Mesenchymal stem cell (in vitro differentiated cells and primary cell): ENCODE measurements around the gene IFT74.

Source experiments
- DNase-seq: peaks from one replicate; pipeline ENCODE4 v3.0.0-alpha.2; 2013
- H2AFZ ChIP-seq: one replicate; pipeline ENCODE4 v1.6.1; 2013; ENCODE audit warnings: low read depth, mild to moderate bottlenecking, control low read depth, inconsistent platforms, low read length, moderate library complexity
- H2AK5ac ChIP-seq: 2 replicates; pipeline ENCODE4 v1.6.1; 2013; ENCODE audit warnings: low read length, moderate library complexity, mild to moderate bottlenecking, inconsistent platforms; ENCODE audit not compliant: severe bottlenecking
- H2BK120ac ChIP-seq: one replicate; pipeline ENCODE4 v1.6.1; 2013; ENCODE audit warnings: low read depth, mild to moderate bottlenecking, inconsistent platforms, low read length, moderate library complexity
- H2BK12ac ChIP-seq, 2 experiments: one replicate each; pipeline ENCODE4 v1.6.1; 2013; ENCODE audit warnings: inconsistent platforms in 2 of 2, low read length in 2 of 2, mild to moderate bottlenecking in 2 of 2, moderate library complexity in 2 of 2, control low read depth in 1 of 2
- H2BK15ac ChIP-seq: one replicate; pipeline ENCODE4 v1.6.1; 2013; ENCODE audit warnings: mild to moderate bottlenecking, low read depth, inconsistent platforms; ENCODE audit not compliant: poor library complexity, severe bottlenecking
- H2BK5ac ChIP-seq: 2 replicates; pipeline ENCODE4 v1.6.1; 2013; ENCODE audit warnings: low read depth, mild to moderate bottlenecking, low read length, control low read depth, inconsistent platforms; ENCODE audit not compliant: poor library complexity, severe bottlenecking
- H3K14ac ChIP-seq, 2 experiments: one replicate each; pipeline ENCODE4 v1.6.1; 2013; ENCODE audit warnings: inconsistent platforms in 2 of 2, low read length in 2 of 2, control low read depth in 1 of 2, mild to moderate bottlenecking in 1 of 2, moderate library complexity in 1 of 2
- H3K18ac ChIP-seq, 2 experiments: one replicate each; pipeline ENCODE4 v1.6.1; 2013; ENCODE audit warnings: inconsistent platforms in 2 of 2, low read length in 2 of 2, control low read depth in 1 of 2, low read depth in 1 of 2, mild to moderate bottlenecking in 1 of 2
- H3K23ac ChIP-seq, 2 experiments: one replicate each; pipeline ENCODE4 v1.6.1; 2013; ENCODE audit warnings: inconsistent platforms in 2 of 2, low read length in 2 of 2, mild to moderate bottlenecking in 2 of 2, moderate library complexity in 2 of 2, control low read depth in 1 of 2
- H3K27ac ChIP-seq: 2 replicates; pipeline ENCODE4 v1.5.1; 2013; ENCODE audit warnings: mild to moderate bottlenecking, moderate library complexity, low read length, control low read depth, inconsistent platforms; ENCODE audit not compliant: poor library complexity, severe bottlenecking
- H3K27me3 ChIP-seq, 2 experiments: 2 replicates each; pipeline versions ENCODE4 v1.6.1 to v1.7.0; 2013; ENCODE audit warnings: low read length in 2 of 2, mild to moderate bottlenecking in 2 of 2, moderate library complexity in 2 of 2, control low read depth in 1 of 2, inconsistent platforms in 1 of 2; ENCODE audit not compliant: control insufficient read depth in 1 of 2, insufficient read depth in 1 of 2
- H3K36me3 ChIP-seq, 2 experiments: 2 replicates each; pipeline versions ENCODE4 v1.6.1 to v1.7.0; 2013; ENCODE audit warnings: low read length in 2 of 2, control low read depth in 1 of 2, inconsistent platforms in 1 of 2, low read depth in 1 of 2, mild to moderate bottlenecking in 1 of 2; ENCODE audit not compliant: insufficient read depth in 2 of 2, control insufficient read depth in 1 of 2
- H3K4ac ChIP-seq, 2 experiments: one replicate each; pipeline ENCODE4 v1.6.1; 2013; ENCODE audit warnings: inconsistent platforms in 2 of 2, low read length in 2 of 2, mild to moderate bottlenecking in 2 of 2, moderate library complexity in 2 of 2, control low read depth in 1 of 2, low read depth in 1 of 2
- H3K4me1 ChIP-seq: 2 replicates; pipeline ENCODE4 v1.6.1; 2013; ENCODE audit warnings: low read depth, low read length, control low read depth; ENCODE audit not compliant: control insufficient read depth, insufficient read depth
- H3K4me2 ChIP-seq: 2 replicates; pipeline ENCODE4 v1.6.1; 2013; ENCODE audit warnings: low read length, mild to moderate bottlenecking, inconsistent platforms; ENCODE audit not compliant: poor library complexity, severe bottlenecking
- H3K4me3 ChIP-seq, 2 experiments: 2 replicates each; pipeline versions ENCODE4 v1.5.1 to v1.7.0; 2013; ENCODE audit warnings: low read length in 2 of 2, mild to moderate bottlenecking in 2 of 2, control low read depth in 1 of 2, low read depth in 1 of 2; ENCODE audit not compliant: insufficient read depth in 1 of 2
- H3K79me1 ChIP-seq: replicated peaks from 2 replicates; pipeline ENCODE4 v1.6.1; 2013; ENCODE audit warnings: mild to moderate bottlenecking, control low read depth, low read length, inconsistent platforms; ENCODE audit not compliant: poor library complexity, severe bottlenecking
- H3K9ac ChIP-seq: 2 replicates; pipeline ENCODE4 v1.7.0; 2013; ENCODE audit warnings: mild to moderate bottlenecking, low read length, moderate library complexity
- H3K9me3 ChIP-seq: 2 replicates; pipeline ENCODE4 v1.7.0; 2013; ENCODE audit warnings: mild to moderate bottlenecking, low read length; ENCODE audit not compliant: control insufficient read depth
- H4K8ac ChIP-seq: one replicate; pipeline ENCODE4 v1.6.1; 2013; ENCODE audit warnings: inconsistent platforms, mild to moderate bottlenecking, low read length, moderate library complexity
- H4K91ac ChIP-seq: one replicate; pipeline ENCODE4 v1.6.1; 2013; ENCODE audit warnings: mild to moderate bottlenecking, low read length, inconsistent platforms
- WGBS: methylation state at CpG from one replicate; pipeline ENCODE4 v1.1.7; 2013; ENCODE audit warnings: mixed read lengths; 5-methylcytosine and 5-hydroxymethylcytosine counted together

The IFT74 gene

GRCh38 chr9:26974927-26975326, 18.7 kb downstream of the IFT74 start:
- Histone ChIP-seq H3K9me3 (peaks cover 5% of the 10 kb centered on the region), H3K18ac (peak overlapping the region in 1 of 2 experiments; percentile 24), H3K4me3 (no peak overlapping the region), H3K36me3 (peaks cover 0 to 16% of the 10 kb centered on the region in 2 experiments), H2BK12ac (no peak overlapping the region), H2BK5ac (no peak overlapping the region), H3K23ac (no peak overlapping the region), H4K8ac (no peak overlapping the region), H2AFZ (no peak overlapping the region), H2BK15ac (no peak overlapping the region), H3K4ac (no peak overlapping the region), H3K27ac (peak overlapping the region; percentile 7), H3K27me3 (no peaks in the 10 kb centered on the region), H3K14ac (no peak overlapping the region), H4K91ac (no peak overlapping the region), H3K9ac (peak overlapping the region; percentile 67), H3K4me2 (no peak overlapping the region), H3K79me1 (peaks cover 24% of the 10 kb centered on the region), H2AK5ac (peak overlapping the region; percentile 83), H3K4me1 (peaks cover 2% of the 10 kb centered on the region), H2BK120ac (no peak overlapping the region)
- no peak for DNase-seq
- WGBS = 87% methylated on average over 4 of the region's 4 CpGs

DNA sequence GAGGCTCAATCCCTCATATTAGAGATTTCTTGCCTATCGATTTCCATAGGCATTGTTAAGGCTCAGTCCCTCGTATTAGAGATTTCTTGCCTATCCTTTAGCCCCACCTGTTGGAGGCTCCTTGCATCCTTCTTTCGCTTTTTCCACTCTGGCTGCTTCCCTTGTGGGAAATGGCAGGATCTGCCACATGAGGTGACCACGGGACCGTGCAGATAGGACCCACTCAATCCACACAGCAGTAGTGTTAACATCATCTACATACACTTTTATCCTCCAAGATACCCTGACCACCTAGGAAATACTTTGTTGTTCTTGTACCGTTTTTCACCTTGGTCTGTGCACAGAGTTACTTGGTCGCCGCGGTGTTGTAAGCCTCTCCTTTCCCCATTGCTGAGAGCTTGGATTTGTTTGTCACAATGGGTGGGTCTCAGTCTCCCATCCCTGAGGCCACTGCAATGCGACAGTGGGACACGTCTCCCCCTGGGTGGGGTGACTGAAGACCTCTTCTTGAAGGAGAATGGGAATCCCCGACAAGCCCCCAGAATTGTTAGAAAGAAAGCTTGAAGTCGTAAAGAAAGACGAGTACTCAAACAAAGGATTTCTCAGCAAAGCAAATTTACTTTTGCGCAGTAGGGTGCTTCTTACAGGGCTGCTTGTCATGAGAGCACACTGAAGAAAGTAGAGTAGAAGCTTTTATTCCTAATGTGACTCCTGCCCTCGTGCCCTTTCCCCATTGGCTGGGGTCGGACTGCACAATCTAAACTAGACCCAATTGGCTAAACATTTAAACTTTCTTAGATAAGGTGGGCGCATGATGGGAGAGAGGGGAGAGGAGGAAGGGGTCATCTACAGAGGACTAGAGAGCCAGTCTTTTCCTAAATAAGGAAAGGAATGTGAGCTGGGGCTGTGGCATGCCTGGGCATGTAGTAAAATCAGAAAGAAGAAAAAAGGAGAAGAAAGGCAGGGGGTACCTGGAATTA, 19.8 kb downstream of the IFT74 start:
- Histone ChIP-seq H2BK120ac (peak overlapping the region; percentile 4), H3K23ac (no peak overlapping the region), H3K14ac (no peak overlapping the region), H2AK5ac (peak overlapping the region; percentile 60), H3K4me1 (peaks cover 2% of the 10 kb centered on the region), H2BK15ac (no peak overlapping the region), H3K4ac (peak overlapping the region in 1 of 2 experiments; percentile 24), H4K8ac (peak overlapping the region; percentile 66), H3K27ac (peak overlapping the region; percentile 70), H3K79me1 (peaks cover 21% of the 10 kb centered on the region), H3K4me3 (peak overlapping the region in 1 of 2 experiments; percentile 19), H4K91ac (peak overlapping the region; percentile 66), H2BK5ac (peak overlapping the region; percentile 11), H3K27me3 (no peaks in the 10 kb centered on the region), H3K4me2 (no peak overlapping the region), H3K9ac (peak overlapping the region; percentile 67), H2AFZ (no peak overlapping the region), H2BK12ac (peak overlapping the region in 1 of 2 experiments; percentile 1), H3K18ac (peak overlapping the region in 1 of 2 experiments; percentile 64), H3K36me3 (peaks cover 0 to 18% of the 10 kb centered on the region in 2 experiments), H3K9me3 (no peaks in the 10 kb centered on the region)
- 84% methylated on average over 16 of the region's 18 CpGs for WGBS
- peak; percentile 63 for DNase-seq

- Histone ChIP-seq H3K14ac (no peak overlapping the region), H3K23ac (no peak overlapping the region), H2AFZ (no peak overlapping the region), H4K91ac (no peak overlapping the region), H3K27ac (no peak overlapping the region), H2BK120ac (no peak overlapping the region), H4K8ac (no peak overlapping the region), H3K27me3 (no peaks in the 10 kb centered on the region), H3K36me3 (peaks cover 7 to 36% of the 10 kb centered on the region in 2 experiments), H2BK15ac (no peak overlapping the region), H3K18ac (no peak overlapping the region), H2BK12ac (no peak overlapping the region), H3K4ac (no peak overlapping the region), H3K9me3 (no peaks in the 10 kb centered on the region), H3K4me2 (no peak overlapping the region), H3K4me3 (no peak overlapping the region), H3K79me1 (no peaks in the 10 kb centered on the region), H3K4me1 (no peaks in the 10 kb centered on the region), H2AK5ac (no peak overlapping the region), H3K9ac (no peak overlapping the region), H2BK5ac (no peak overlapping the region)
- no peak for DNase-seq
- WGBS = 75% methylated on average over 1 of the region's 1 CpG
Observed at GRCh38 chr9:26983340-26983739, 27.1 kb downstream of the IFT74 start.

DNA sequence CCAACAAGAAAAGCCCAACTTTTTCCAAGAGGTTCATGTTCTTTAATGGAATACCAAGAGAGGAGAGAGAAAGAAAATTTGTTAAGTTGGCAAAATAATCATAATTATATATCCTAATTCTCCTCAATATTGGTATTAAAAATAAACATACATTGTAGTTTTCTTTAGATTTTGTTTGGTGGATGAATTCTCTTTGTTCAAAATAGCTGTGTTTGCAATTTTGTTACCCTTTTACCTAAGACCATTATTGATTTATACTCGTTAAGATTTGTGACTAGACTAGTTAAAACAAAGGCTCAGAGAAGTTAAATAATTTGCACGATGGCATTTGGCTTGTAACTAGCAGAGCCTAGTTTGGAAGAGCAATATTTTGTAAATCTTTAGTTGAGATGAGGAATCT, 39.6 kb downstream of the IFT74 start:
- Histone ChIP-seq H3K23ac (no peak overlapping the region), H3K79me1 (no peaks in the 10 kb centered on the region)
- no peak for DNase-seq

More for the DNA sequence above, 39.6 kb downstream of the IFT74 start:
- no peak overlapping the region for H3K27ac ChIP-seq
- H3K4ac ChIP-seq = no peak overlapping the region
- no peak overlapping the region for H3K4me3 ChIP-seq
- peaks cover 6 to 12% of the 10 kb centered on the region in 2 experiments for H3K36me3 ChIP-seq
- H3K4me1 ChIP-seq = no peaks in the 10 kb centered on the region
- no peak overlapping the region for H4K8ac ChIP-seq
- WGBS = 90% methylated on average over 2 of the region's 2 CpGs
- H3K9me3 ChIP-seq = no peaks in the 10 kb centered on the region
- no peak overlapping the region for H2BK120ac ChIP-seq
- no peak overlapping the region for H2BK12ac ChIP-seq
- H3K14ac ChIP-seq = no peak overlapping the region
- no peak overlapping the region for H3K4me2 ChIP-seq
- no peak overlapping the region for H2BK15ac ChIP-seq
- no peak overlapping the region for H4K91ac ChIP-seq
- H3K9ac ChIP-seq = no peak overlapping the region
- H2BK5ac ChIP-seq = no peak overlapping the region
- no peaks in the 10 kb centered on the region for H3K27me3 ChIP-seq
- no peak overlapping the region for H2AK5ac ChIP-seq
- H3K18ac ChIP-seq = no peak overlapping the region
- no peak overlapping the region for H2AFZ ChIP-seq
